Tongue (tissue), 2 donors: Measurements from ENCODE around the gene IL10RB. TPM values are rescaled to one million over a fixed set of nuclear protein-coding genes. Genes with fewer than 3 reads are reported as not detected.

Experiments
- DNase-seq: peaks from one replicate; pipeline ENCODE4 v3.0.0-alpha.2; 2015
- total RNA-seq: library from RNA; depleted of rRNA; stranded (reverse); fragments of >200 nt; gene quantifications from one replicate; pipeline ENCODE4 v1.2.3, GENCODE V29; 2014

Gene IL10RB
- total RNA-seq, 1 donor from 2014 or later = 23.0 TPM

GRCh38 chr21:33332143-33332542, 66.0 kb downstream of the IL10RB start:
- DNase-seq = no peak

- no peak for DNase-seq
These were observed 68.0 kb downstream of the IL10RB start for GRCh38 chr21:33334191-33334590.

- no peak for DNase-seq
These were observed 68.7 kb downstream of the IL10RB start for GRCh38 chr21:33334824-33335223.

GRCh38 chr21:33339135-33339534, 73.0 kb downstream of the IL10RB start:
- DNase-seq = no peak

- DNase-seq = no peak
These were observed 73.8 kb downstream of the IL10RB start for GRCh38 chr21:33339918-33340317.

GRCh38 chr21:33345751-33346238, 79.6 kb downstream of the IL10RB start:
- DNase-seq = no peak

Other genes starting within 250 kb of the IL10RB start
- not detected for gene OLIG2, start 240.4 kb upstream of the IL10RB start, total RNA-seq
- 0.41 TPM for gene OLIG1, start 196.2 kb upstream of the IL10RB start, total RNA-seq
- gene IFNAR2, start 36.4 kb upstream of the IL10RB start, total RNA-seq = 10.4 TPM
- gene IFNAR1, start 58.6 kb downstream of the IL10RB start, total RNA-seq = 30.5 TPM
- 42.3 TPM for gene IFNGR2, start 137.0 kb downstream of the IL10RB start, total RNA-seq
- gene TMEM50B, start 213.6 kb downstream of the IL10RB start, total RNA-seq = 40.6 TPM
- 2.8 TPM for gene DNAJC28, start 225.3 kb downstream of the IL10RB start, total RNA-seq